Measurements from ENCODE around the gene TRMU. TPM values are rescaled to one million over a fixed set of nuclear protein-coding genes. Genes with fewer than 3 reads are reported as not detected.

The TRMU gene
- total and polyA plus RNA-seq, 2 of the 8 experiments (the other 6 are each of a cell fraction or from before 2014, with no cell fraction given) = 43.4 to 70.6 TPM

GRCh38 chr22:46401370-46401769 is 65.9 kb downstream of the TRMU start:
- no peak overlapping the region for H3K23ac ChIP-seq (ENCODE audit: insufficient read length)
- H3K23me2 ChIP-seq (ENCODE audit: low read depth, low read length) = no peaks in the 10 kb centered on the region
- DNase-seq (ENCODE audit: low read depth in 1 of 2, low spot score in 2 of 2) (no peak), FAIRE-seq (no peak)
- no peak overlapping the region for H3K4me3 ChIP-seq (ENCODE audit: extremely low read depth in 1 of 4, insufficient read depth in 2 of 4, low read depth in 3 of 4, low read length in 4 of 4)
- no peak overlapping the region for H4K91ac ChIP-seq (replicated peaks; ENCODE audit: insufficient read length, low read length)
- H4K20me1 ChIP-seq (replicated peaks in 1 of 2; ENCODE audit: control insufficient read depth in 1 of 2, insufficient read depth in 2 of 2, low read length in 2 of 2) = peaks cover 0 to 3% of the 10 kb centered on the region in 2 experiments
- no peak overlapping the region for H3K14ac ChIP-seq (ENCODE audit: insufficient read length)
- no peak overlapping the region for H3K4ac ChIP-seq (replicated peaks; ENCODE audit: insufficient read length, low read depth, low read length)
- no peak overlapping the region for H2AFZ ChIP-seq (ENCODE audit: low read length)
- no peak overlapping the region for H4K8ac ChIP-seq (ENCODE audit: extremely low read depth, insufficient read depth, low read length)
- H2BK20ac ChIP-seq (ENCODE audit: low read length) = no peak overlapping the region
- CTCF ChIA-PET (ENCODE audit: partially characterized antibody) = interaction anchor here (1.0 to 2.8 kb wide), 2 partner anchors 9 to 141 kb away, joined by 3 to 9 read pairs; no protein-coding TSS in a partner anchor
- no peak overlapping the region for H2BK120ac ChIP-seq (replicated peaks; ENCODE audit: low read depth, low read length)
- no peaks in the 10 kb centered on the region for H3K79me2 ChIP-seq (ENCODE audit: control insufficient read depth in 1 of 2, insufficient read depth in 2 of 2, low read length in 2 of 2)
- no peak overlapping the region for H3K27ac ChIP-seq (ENCODE audit: low read depth, low read length)
- no peaks in the 10 kb centered on the region for H3K4me1 ChIP-seq (replicated peaks in 1 of 4; ENCODE audit: control insufficient read depth in 3 of 4, insufficient read depth in 4 of 4, low read length in 3 of 4)
- no peaks in the 10 kb centered on the region for H3K27me3 ChIP-seq (replicated peaks in 1 of 4; ENCODE audit: control insufficient read depth in 3 of 4, extremely low read depth in 1 of 4, insufficient read depth in 3 of 4, low read length in 3 of 4)
- no peaks in the 10 kb centered on the region for H3K9me3 ChIP-seq (ENCODE audit: insufficient read depth in 2 of 2, low read depth in 1 of 2, low read length in 1 of 2)
- 87% methylated on average over 10 of the region's 10 CpGs; no CpG with 5 or more reads in 1 of the 2 experiments for WGBS, 2 experiments (ENCODE audit: extremely low coverage in 1 of 2, insufficient coverage in 1 of 2, insufficient read length in 1 of 2, insufficient replicate concordance in 2 of 2, low coverage in 1 of 2, low lambda C conversion rate in 2 of 2, missing lambda C conversion rate in 1 of 2)
- no peak overlapping the region for H3K56ac ChIP-seq (replicated peaks; ENCODE audit: insufficient read length, low read depth, low read length)
- H2BK12ac ChIP-seq (ENCODE audit: low read depth, low read length) = no peak overlapping the region
- no peak overlapping the region for H3K18ac ChIP-seq (ENCODE audit: extremely low read depth, low read length)
- no peak overlapping the region for H2BK15ac ChIP-seq (ENCODE audit: low read length)
- no peak overlapping the region for H4K5ac ChIP-seq (ENCODE audit: insufficient read length, low read depth, low read length)
- H3K4me2 ChIP-seq (ENCODE audit: insufficient read depth in 1 of 2, low read depth in 2 of 2, low read length in 2 of 2) = no peak overlapping the region
- H3K79me1 ChIP-seq (ENCODE audit: low read depth, low read length) = no peaks in the 10 kb centered on the region
- no peaks in the 10 kb centered on the region; a peak in 1 of 8 replicates for H3K36me3 ChIP-seq (ENCODE audit: control insufficient read depth in 2 of 4, insufficient read depth in 4 of 4, low read length in 3 of 4)
- POLR2A ChIA-PET (ENCODE audit: partially characterized antibody) = no interaction called here
- H3K9ac ChIP-seq (replicated peaks in 1 of 4; ENCODE audit: extremely low read depth in 1 of 4, low read depth in 3 of 4, low read length in 3 of 4) = no peak overlapping the region
- H2BK5ac ChIP-seq (ENCODE audit: low read depth, low read length) = no peak overlapping the region
- H2AK5ac ChIP-seq (ENCODE audit: low read depth, low read length) = 0 out of 2 replicates have a peak overlapping the region, but pooled peaks have one; percentile 13
- no peak for TF ChIP-seq KDM4A (IDR thresholded peaks at IDR 0.05; ENCODE audit: low read depth, low read length, severe bottlenecking)
- TF ChIP-seq SAP30 (IDR thresholded peaks at IDR 0.05; ENCODE audit: insufficient read depth, insufficient replicate concordance, low read length) = no peak
- TF ChIP-seq, protein P1, sequence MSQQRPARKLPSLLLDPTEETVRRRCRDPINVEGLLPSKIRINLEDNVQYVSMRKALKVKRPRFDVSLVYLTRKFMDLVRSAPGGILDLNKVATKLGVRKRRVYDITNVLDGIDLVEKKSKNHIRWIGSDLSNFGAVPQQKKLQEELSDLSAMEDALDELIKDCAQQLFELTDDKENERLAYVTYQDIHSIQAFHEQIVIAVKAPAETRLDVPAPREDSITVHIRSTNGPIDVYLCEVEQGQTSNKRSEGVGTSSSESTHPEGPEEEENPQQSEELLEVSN (IDR thresholded peaks at IDR 0.05) = no peak
- no peak for TF ChIP-seq JUN (IDR thresholded peaks at IDR 0.05; ENCODE audit: low read depth, low read length)
- no peak for TF ChIP-seq EP300 (IDR thresholded peaks at IDR 0.05; ENCODE audit: borderline replicate concordance in 1 of 2, low read depth in 2 of 2, low read length in 2 of 2)
- no peak for TF ChIP-seq CREB1 (IDR thresholded peaks at IDR 0.05)
- TF ChIP-seq CTBP2 (IDR thresholded peaks at IDR 0.05; ENCODE audit: borderline replicate concordance, insufficient read depth, insufficient read length, low read length) = no peak
- no peak for TF ChIP-seq ZNF274 (IDR thresholded peaks at IDR 0.05; ENCODE audit: borderline replicate concordance, extremely low read depth, low read length)
- TF ChIP-seq MAX (IDR thresholded peaks at IDR 0.05) = no peak
- TF ChIP-seq SIN3A (conservative IDR thresholded peaks at IDR 0.05 in 1 of 2, IDR thresholded peaks at IDR 0.05 in 1 of 2; ENCODE audit: low read depth in 1 of 2, low read length in 2 of 2) = no peak
- TF ChIP-seq RFX5 (IDR thresholded peaks at IDR 0.05; ENCODE audit: borderline replicate concordance, low read depth, low read length) = no peak
- TF ChIP-seq CBX8 (IDR thresholded peaks at IDR 0.05; ENCODE audit: borderline replicate concordance, low read depth, low read length) = no peak
- no peak for TF ChIP-seq CBX5 (IDR thresholded peaks at IDR 0.05; ENCODE audit: low read depth, low read length)
